GM12872 (cell line): ENCODE data around the gene PNMT.

Source experiments
- TF ChIP-seq, protein P1 (sequence below): IDR thresholded peaks from 3 replicates; pipeline ENCODE4 v1.5.1; 2011; ENCODE audit warnings: low read depth, mild to moderate bottlenecking, low read length, moderate library complexity; ENCODE audit not compliant: insufficient read depth

Gene PNMT

DNA sequence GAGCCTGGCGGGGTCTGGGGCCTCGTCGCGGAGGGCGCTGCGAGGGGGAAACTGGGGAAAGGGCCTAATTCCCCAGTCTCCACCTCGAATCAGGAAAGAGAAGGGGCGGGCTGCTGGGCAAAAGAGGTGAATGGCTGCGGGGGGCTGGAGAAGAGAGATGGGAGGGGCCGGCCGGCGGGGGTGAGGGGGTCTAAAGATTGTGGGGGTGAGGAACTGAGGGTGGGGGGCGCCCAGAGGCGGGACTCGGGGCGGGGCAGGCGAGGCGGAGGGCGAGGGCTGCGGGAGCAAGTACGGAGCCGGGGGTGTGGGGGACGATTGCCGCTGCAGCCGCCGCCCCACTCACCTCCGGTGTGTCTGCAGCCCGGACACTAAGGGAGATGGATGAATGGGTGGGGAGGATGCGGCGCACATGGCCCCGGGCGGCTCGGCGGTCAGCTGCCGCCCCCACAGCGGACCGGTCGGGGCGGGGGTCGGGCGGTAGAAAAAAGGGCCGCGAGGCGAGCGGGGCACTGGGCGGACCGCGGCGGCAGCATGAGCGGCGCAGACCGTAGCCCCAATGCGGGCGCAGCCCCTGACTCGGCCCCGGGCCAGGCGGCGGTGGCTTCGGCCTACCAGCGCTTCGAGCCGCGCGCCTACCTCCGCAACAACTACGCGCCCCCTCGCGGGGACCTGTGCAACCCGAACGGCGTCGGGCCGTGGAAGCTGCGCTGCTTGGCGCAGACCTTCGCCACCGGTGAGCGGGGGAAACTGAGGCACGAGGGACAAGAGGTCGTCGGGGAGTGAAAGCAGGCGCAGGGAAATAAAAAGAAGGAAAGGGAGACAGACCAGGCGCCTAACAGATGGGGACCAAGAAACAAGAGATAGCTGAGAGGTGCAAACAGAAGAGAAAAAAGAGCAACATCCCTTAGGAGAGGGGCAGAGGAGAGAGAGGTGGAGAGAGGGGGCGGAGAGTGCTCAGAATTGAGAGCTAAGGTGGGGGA is at the start of gene PNMT:
Gene PNMT, plus strand, starts transcription at position 509 of the 980 bp plus-strand sequence. Its CDS starts 23 bp downstream, at position 532.
- TF ChIP-seq, protein P1, sequence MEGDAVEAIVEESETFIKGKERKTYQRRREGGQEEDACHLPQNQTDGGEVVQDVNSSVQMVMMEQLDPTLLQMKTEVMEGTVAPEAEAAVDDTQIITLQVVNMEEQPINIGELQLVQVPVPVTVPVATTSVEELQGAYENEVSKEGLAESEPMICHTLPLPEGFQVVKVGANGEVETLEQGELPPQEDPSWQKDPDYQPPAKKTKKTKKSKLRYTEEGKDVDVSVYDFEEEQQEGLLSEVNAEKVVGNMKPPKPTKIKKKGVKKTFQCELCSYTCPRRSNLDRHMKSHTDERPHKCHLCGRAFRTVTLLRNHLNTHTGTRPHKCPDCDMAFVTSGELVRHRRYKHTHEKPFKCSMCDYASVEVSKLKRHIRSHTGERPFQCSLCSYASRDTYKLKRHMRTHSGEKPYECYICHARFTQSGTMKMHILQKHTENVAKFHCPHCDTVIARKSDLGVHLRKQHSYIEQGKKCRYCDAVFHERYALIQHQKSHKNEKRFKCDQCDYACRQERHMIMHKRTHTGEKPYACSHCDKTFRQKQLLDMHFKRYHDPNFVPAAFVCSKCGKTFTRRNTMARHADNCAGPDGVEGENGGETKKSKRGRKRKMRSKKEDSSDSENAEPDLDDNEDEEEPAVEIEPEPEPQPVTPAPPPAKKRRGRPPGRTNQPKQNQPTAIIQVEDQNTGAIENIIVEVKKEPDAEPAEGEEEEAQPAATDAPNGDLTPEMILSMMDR, result peak; percentile 68

DNA sequence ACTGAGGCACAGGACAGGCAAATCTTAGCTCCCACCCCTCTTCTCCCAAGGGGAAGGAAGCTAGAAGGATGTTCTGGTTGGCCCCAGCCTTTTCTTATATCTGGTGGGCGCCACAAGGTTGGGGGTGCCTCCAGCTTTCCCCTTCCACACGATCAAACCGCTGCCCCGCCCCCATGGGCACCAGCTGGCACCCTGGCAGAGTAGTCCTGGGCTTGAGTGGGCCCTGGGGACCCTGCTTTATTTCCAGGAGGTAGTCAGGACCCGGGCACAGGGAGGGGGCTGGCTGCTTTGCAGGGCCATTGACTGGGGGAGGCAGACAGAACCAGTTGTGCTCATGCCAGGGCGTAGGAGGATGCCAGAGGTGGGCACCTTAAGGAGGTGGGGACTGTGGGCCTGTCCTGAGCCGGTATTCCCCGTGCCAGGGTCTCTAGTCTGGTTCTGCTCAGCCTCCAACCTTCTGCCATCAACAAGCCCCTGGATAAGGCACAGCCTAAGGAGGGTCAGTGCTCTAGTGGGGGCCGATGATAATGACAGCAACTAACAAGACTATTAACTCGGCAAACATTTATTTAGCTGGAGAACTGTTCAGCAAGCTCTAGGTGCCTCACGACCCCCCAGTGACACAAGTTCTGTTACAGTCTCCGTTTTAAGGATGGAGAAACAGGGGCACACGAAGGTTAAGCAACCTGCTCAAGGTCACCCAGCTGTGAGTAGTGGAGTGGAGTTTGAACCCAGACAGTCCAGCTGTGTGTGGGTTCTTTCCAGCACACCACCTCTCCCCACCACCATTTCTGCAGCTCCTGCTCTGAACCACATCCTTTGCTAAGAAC is 49.1 kb upstream of the PNMT start:
- TF ChIP-seq, protein P1, result no peak

GRCh38 chr17:39619786-39620101 is 48.5 kb upstream of the PNMT start:
- TF ChIP-seq, protein P1, result no peak

- TF ChIP-seq, protein P1, result peak; percentile 100
Measured at GRCh38 chr17:39621523-39622379, 46.5 kb upstream of the PNMT start.

GRCh38 chr17:39622380-39623006 is 45.8 kb upstream of the PNMT start:
- TF ChIP-seq, protein P1, result no peak

DNA sequence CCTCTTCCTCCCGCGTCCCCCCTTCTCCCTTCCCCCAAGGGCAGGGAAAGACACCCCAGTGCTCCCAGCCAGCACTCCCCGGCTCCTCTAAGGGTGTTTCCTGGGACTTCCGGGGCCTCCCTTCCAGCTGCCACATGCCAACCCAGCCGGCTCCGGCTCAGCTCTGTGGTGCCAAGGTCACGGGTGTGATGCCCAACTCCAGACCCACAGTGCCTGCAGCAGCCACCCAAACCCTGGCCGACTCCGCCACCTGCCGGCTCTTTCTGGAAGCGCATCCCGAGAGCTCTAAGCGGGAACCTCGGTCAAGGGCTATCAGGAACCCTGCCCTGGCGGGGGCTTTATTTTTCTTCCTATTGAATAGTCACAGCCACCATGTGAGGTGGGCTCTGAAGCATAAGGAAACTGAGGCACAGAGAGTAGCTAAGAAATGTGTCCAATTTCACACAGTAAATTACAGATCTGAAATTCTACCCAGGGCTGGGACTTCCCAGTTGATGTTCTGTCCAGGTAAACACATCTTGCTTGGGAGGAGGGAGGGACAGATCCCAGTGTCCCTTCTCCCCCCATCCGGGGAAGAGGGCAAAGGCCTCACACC is 44.8 kb upstream of the PNMT start:
- TF ChIP-seq, protein P1, result peak; percentile 93
